SK-N-SH treated with all-trans-retinoic acid at 6 μM for 48 hours (cell line): ENCODE data around the gene TLR3.

Experiments
- ATAC-seq: fragments of 200-7000 bp; cut with Tn5 transposase; 3 replicates; pipeline ENCODE4 v1.9.1; 2020; ENCODE audit warnings: mild to moderate bottlenecking, moderate library complexity
- ARNTL ChIP-seq: fragments of 450-650 bp; formaldehyde crosslinking; IDR thresholded peaks from 2 replicates; pipeline ENCODE4 v1.5.0; 2020; ENCODE audit warnings: low read depth, mild to moderate bottlenecking, moderate library complexity, borderline replicate concordance
- CSDC2 ChIP-seq: fragments of 250-450 bp; sonication (Bioruptor Pico); IDR thresholded peaks from 2 replicates; pipeline ENCODE4 v1.5.0; 2020; ENCODE audit warnings: mild to moderate bottlenecking, moderate library complexity
- ESRRG ChIP-seq: fragments of 250-450 bp; sonication (Bioruptor Pico); IDR thresholded peaks from 2 replicates; pipeline ENCODE4 v1.6.1; 2021; ENCODE audit warnings: mild to moderate bottlenecking
- GLIS3 ChIP-seq: fragments of 250-450 bp; sonication (Bioruptor Pico); IDR thresholded peaks from 2 replicates; pipeline ENCODE4 v1.5.0; 2020; ENCODE audit warnings: mild to moderate bottlenecking, moderate library complexity
- ISL1 ChIP-seq: fragments of 250-450 bp; sonication (Bioruptor Pico); IDR thresholded peaks from 2 replicates; pipeline ENCODE4 v2.1.2; 2022; ENCODE audit warnings: mild to moderate bottlenecking, moderate library complexity
- OSR1 ChIP-seq: fragments of 250-450 bp; sonication (Bioruptor Pico); IDR thresholded peaks from 2 replicates; pipeline ENCODE4 v1.8.0; 2022; ENCODE audit warnings: moderate library complexity, mild to moderate bottlenecking, inconsistent platforms
- PPARA ChIP-seq: fragments of 250-450 bp; sonication (Bioruptor Pico); IDR thresholded peaks from 2 replicates; pipeline ENCODE4 v1.5.0; 2020; ENCODE audit warnings: mild to moderate bottlenecking, borderline replicate concordance
- RARB ChIP-seq: fragments of 250-450 bp; sonication (Bioruptor Pico); IDR thresholded peaks from 2 replicates; pipeline ENCODE4 v1.8.0; 2021; ENCODE audit warnings: mild to moderate bottlenecking, moderate library complexity
- SNAI2 ChIP-seq: fragments of 250-450 bp; sonication (Bioruptor Pico); IDR thresholded peaks from 2 replicates; pipeline ENCODE4 v1.5.0; 2020; ENCODE audit warnings: mild to moderate bottlenecking, moderate library complexity
- ZC3H10 ChIP-seq: fragments of 250-450 bp; sonication (Bioruptor Pico); IDR thresholded peaks from 2 replicates; pipeline ENCODE4 v1.5.1; 2021; ENCODE audit warnings: mild to moderate bottlenecking, moderate library complexity
- ZFP3 ChIP-seq: fragments of 250-450 bp; sonication (Bioruptor Pico); IDR thresholded peaks from 2 replicates; pipeline ENCODE4 v1.5.0; 2020; ENCODE audit warnings: mild to moderate bottlenecking, moderate library complexity
- ZFP30 ChIP-seq: fragments of 450-650 bp; formaldehyde crosslinking; IDR thresholded peaks from 2 replicates; pipeline ENCODE4 v1.5.0; 2022; ENCODE audit warnings: mild to moderate bottlenecking, moderate library complexity
- ZNF565 ChIP-seq: fragments of 450-650 bp; formaldehyde crosslinking; conservative IDR thresholded peaks from 2 replicates; pipeline ENCODE4 v1.5.0; 2020; ENCODE audit warnings: low read depth, mild to moderate bottlenecking, moderate library complexity
- ZNF70 ChIP-seq: fragments of 450-650 bp; formaldehyde crosslinking; IDR thresholded peaks from 2 replicates; pipeline ENCODE4 v1.5.0; 2020; ENCODE audit warnings: mild to moderate bottlenecking, moderate library complexity
- TF ChIP-seq, protein P1 (sequence below): fragments of 250-450 bp; sonication (Bioruptor Pico); IDR thresholded peaks from 2 replicates; pipeline ENCODE4 v1.8.0; 2020; ENCODE audit warnings: mild to moderate bottlenecking, moderate library complexity, borderline replicate concordance
- TF ChIP-seq, protein P2 (sequence below): fragments of 250-450 bp; sonication (Bioruptor Pico); IDR thresholded peaks from 2 replicates; pipeline ENCODE4 v1.5.1; 2020; ENCODE audit warnings: low read depth, mild to moderate bottlenecking, moderate library complexity
- TF ChIP-seq, protein P3 (sequence below): fragments of 250-450 bp; sonication (Bioruptor Pico); IDR thresholded peaks from 2 replicates; pipeline ENCODE4 v1.5.1; 2021; ENCODE audit warnings: mild to moderate bottlenecking, moderate library complexity
- TF ChIP-seq, protein P4 (sequence below): fragments of 250-450 bp; sonication (Bioruptor Pico); IDR thresholded peaks from 2 replicates; pipeline ENCODE4 v1.5.0; 2020; ENCODE audit warnings: mild to moderate bottlenecking, moderate library complexity
- TF ChIP-seq, protein P5 (sequence below): fragments of 250-450 bp; sonication (Bioruptor Pico); IDR thresholded peaks from 2 replicates; pipeline ENCODE4 v1.8.0; 2021; ENCODE audit warnings: low read depth, mild to moderate bottlenecking, moderate library complexity, borderline replicate concordance

Gene TLR3

DNA sequence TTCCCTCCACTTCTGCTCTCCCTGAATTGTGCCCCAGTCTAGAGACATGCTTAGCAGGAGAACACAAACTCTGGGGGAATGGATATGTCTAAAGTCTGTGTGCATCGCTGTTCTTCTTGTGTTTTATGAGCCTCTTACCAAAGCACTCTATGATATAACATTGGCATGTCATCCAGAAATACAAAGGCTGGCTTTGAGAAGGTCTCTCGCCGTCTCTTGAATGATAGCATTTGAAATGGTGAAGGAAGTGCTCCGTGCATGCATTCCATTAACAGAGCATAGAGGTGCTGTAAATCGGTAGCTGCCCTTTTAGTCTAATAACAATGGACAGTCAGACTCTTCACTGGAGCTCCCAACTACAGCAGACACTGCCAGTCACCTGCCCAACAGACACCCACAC is 28.4 kb downstream of the TLR3 start:
- TF ChIP-seq CSDC2 (CRISPR knock-in tag) (no peak), ZC3H10 (CRISPR knock-in tag) (no peak), RARB (CRISPR knock-in tag) (no peak), GLIS3 (CRISPR knock-in tag) (no peak), ISL1 (CRISPR knock-in tag) (no peak), OSR1 (CRISPR knock-in tag) (no peak), PPARA (CRISPR knock-in tag) (no peak), ZNF565 (CRISPR knock-in tag) (no peak), SNAI2 (CRISPR knock-in tag) (no peak), ZFP30 (no peak), ESRRG (CRISPR knock-in tag) (no peak), ZFP3 (CRISPR knock-in tag) (no peak), ARNTL (CRISPR knock-in tag) (no peak)
- TF ChIP-seq, protein P1, sequence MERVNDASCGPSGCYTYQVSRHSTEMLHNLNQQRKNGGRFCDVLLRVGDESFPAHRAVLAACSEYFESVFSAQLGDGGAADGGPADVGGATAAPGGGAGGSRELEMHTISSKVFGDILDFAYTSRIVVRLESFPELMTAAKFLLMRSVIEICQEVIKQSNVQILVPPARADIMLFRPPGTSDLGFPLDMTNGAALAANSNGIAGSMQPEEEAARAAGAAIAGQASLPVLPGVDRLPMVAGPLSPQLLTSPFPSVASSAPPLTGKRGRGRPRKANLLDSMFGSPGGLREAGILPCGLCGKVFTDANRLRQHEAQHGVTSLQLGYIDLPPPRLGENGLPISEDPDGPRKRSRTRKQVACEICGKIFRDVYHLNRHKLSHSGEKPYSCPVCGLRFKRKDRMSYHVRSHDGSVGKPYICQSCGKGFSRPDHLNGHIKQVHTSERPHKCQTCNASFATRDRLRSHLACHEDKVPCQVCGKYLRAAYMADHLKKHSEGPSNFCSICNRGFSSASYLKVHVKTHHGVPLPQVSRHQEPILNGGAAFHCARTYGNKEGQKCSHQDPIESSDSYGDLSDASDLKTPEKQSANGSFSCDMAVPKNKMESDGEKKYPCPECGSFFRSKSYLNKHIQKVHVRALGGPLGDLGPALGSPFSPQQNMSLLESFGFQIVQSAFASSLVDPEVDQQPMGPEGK: no peak
- TF ChIP-seq, protein P2, sequence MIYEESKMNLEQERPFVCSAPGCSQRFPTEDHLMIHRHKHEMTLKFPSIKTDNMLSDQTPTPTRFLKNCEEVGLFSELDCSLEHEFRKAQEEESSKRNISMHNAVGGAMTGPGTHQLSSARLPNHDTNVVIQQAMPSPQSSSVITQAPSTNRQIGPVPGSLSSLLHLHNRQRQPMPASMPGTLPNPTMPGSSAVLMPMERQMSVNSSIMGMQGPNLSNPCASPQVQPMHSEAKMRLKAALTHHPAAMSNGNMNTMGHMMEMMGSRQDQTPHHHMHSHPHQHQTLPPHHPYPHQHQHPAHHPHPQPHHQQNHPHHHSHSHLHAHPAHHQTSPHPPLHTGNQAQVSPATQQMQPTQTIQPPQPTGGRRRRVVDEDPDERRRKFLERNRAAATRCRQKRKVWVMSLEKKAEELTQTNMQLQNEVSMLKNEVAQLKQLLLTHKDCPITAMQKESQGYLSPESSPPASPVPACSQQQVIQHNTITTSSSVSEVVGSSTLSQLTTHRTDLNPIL: no peak
- TF ChIP-seq, protein P3, sequence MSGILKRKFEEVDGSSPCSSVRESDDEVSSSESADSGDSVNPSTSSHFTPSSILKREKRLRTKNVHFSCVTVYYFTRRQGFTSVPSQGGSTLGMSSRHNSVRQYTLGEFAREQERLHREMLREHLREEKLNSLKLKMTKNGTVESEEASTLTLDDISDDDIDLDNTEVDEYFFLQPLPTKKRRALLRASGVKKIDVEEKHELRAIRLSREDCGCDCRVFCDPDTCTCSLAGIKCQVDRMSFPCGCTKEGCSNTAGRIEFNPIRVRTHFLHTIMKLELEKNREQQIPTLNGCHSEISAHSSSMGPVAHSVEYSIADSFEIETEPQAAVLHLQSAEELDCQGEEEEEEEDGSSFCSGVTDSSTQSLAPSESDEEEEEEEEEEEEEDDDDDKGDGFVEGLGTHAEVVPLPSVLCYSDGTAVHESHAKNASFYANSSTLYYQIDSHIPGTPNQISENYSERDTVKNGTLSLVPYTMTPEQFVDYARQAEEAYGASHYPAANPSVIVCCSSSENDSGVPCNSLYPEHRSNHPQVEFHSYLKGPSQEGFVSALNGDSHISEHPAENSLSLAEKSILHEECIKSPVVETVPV (CRISPR knock-in tag): no peak
- TF ChIP-seq, protein P4, sequence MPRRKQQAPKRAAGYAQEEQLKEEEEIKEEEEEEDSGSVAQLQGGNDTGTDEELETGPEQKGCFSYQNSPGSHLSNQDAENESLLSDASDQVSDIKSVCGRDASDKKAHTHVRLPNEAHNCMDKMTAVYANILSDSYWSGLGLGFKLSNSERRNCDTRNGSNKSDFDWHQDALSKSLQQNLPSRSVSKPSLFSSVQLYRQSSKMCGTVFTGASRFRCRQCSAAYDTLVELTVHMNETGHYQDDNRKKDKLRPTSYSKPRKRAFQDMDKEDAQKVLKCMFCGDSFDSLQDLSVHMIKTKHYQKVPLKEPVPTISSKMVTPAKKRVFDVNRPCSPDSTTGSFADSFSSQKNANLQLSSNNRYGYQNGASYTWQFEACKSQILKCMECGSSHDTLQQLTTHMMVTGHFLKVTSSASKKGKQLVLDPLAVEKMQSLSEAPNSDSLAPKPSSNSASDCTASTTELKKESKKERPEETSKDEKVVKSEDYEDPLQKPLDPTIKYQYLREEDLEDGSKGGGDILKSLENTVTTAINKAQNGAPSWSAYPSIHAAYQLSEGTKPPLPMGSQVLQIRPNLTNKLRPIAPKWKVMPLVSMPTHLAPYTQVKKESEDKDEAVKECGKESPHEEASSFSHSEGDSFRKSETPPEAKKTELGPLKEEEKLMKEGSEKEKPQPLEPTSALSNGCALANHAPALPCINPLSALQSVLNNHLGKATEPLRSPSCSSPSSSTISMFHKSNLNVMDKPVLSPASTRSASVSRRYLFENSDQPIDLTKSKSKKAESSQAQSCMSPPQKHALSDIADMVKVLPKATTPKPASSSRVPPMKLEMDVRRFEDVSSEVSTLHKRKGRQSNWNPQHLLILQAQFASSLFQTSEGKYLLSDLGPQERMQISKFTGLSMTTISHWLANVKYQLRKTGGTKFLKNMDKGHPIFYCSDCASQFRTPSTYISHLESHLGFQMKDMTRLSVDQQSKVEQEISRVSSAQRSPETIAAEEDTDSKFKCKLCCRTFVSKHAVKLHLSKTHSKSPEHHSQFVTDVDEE: no peak
- ATAC-seq: no peak

DNA sequence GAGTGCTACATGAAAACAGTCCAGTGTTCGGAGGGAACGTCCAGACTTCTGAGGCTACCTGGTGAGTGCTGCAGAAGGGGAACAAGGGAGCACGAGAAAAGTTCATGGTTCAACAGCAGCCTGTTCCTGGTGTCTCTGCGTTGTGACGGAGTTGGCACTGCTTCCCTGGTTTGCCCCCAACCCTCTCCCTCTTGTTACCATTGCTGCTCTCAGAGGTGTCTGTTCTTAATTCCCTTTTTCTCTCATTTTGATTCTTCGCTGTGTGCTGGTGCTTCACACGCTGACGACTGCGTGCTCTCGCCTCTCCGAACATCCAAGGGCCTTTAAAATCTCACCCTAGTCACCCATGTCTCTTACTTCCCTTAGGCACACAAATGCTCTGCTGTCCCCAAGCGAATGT is 34.0 kb downstream of the TLR3 start:
- TF ChIP-seq, protein P4: no peak
- TF ChIP-seq RARB (CRISPR knock-in tag) (no peak), PPARA (CRISPR knock-in tag) (no peak), ZC3H10 (CRISPR knock-in tag) (no peak), ZNF565 (CRISPR knock-in tag) (no peak), CSDC2 (CRISPR knock-in tag) (no peak), ZNF70 (CRISPR knock-in tag) (no peak), OSR1 (CRISPR knock-in tag) (no peak)
- TF ChIP-seq, protein P1: no peak
- TF ChIP-seq, protein P5, sequence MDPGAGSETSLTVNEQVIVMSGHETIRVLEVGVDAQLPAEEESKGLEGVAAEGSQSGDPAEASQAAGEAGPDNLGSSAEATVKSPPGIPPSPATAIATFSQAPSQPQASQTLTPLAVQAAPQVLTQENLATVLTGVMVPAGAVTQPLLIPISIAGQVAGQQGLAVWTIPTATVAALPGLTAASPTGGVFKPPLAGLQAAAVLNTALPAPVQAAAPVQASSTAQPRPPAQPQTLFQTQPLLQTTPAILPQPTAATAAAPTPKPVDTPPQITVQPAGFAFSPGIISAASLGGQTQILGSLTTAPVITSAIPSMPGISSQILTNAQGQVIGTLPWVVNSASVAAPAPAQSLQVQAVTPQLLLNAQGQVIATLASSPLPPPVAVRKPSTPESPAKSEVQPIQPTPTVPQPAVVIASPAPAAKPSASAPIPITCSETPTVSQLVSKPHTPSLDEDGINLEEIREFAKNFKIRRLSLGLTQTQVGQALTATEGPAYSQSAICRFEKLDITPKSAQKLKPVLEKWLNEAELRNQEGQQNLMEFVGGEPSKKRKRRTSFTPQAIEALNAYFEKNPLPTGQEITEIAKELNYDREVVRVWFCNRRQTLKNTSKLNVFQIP (CRISPR knock-in tag): no peak
- TF ChIP-seq, protein P3 (CRISPR knock-in tag): no peak
- ATAC-seq: no peak
